Measurements from ENCODE around the gene FCER1G.

- no peak for TF ChIP-seq HOXA7 (CRISPR knock-in tag; IDR thresholded peaks at IDR 0.05; ENCODE audit: borderline replicate concordance)
- TF ChIP-seq, protein P1, sequence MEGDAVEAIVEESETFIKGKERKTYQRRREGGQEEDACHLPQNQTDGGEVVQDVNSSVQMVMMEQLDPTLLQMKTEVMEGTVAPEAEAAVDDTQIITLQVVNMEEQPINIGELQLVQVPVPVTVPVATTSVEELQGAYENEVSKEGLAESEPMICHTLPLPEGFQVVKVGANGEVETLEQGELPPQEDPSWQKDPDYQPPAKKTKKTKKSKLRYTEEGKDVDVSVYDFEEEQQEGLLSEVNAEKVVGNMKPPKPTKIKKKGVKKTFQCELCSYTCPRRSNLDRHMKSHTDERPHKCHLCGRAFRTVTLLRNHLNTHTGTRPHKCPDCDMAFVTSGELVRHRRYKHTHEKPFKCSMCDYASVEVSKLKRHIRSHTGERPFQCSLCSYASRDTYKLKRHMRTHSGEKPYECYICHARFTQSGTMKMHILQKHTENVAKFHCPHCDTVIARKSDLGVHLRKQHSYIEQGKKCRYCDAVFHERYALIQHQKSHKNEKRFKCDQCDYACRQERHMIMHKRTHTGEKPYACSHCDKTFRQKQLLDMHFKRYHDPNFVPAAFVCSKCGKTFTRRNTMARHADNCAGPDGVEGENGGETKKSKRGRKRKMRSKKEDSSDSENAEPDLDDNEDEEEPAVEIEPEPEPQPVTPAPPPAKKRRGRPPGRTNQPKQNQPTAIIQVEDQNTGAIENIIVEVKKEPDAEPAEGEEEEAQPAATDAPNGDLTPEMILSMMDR (tag by site-specific recombination; IDR thresholded peaks at IDR 0.05), result no peak
- no peak for TF ChIP-seq ZBTB11 (tag by site-specific recombination; conservative IDR thresholded peaks at IDR 0.05; ENCODE audit: low read depth)
- no peak for TF ChIP-seq ZNF76 (tag by site-specific recombination; IDR thresholded peaks at IDR 0.05; ENCODE audit: borderline replicate concordance, low read depth)
- no peak for TF ChIP-seq ZNF311 (tag by site-specific recombination; IDR thresholded peaks at IDR 0.05; ENCODE audit: borderline replicate concordance)
- no peak for TF ChIP-seq REPIN1 (tag by site-specific recombination; IDR thresholded peaks at IDR 0.05; ENCODE audit: low read depth)
- TF ChIP-seq YY1 (tag by site-specific recombination; IDR thresholded peaks at IDR 0.05), result no peak
- TF ChIP-seq, protein P2, sequence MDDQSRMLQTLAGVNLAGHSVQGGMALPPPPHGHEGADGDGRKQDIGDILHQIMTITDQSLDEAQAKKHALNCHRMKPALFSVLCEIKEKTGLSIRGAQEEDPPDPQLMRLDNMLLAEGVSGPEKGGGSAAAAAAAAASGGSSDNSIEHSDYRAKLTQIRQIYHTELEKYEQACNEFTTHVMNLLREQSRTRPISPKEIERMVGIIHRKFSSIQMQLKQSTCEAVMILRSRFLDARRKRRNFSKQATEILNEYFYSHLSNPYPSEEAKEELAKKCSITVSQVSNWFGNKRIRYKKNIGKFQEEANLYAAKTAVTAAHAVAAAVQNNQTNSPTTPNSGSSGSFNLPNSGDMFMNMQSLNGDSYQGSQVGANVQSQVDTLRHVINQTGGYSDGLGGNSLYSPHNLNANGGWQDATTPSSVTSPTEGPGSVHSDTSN (CRISPR knock-in tag; IDR thresholded peaks at IDR 0.05), result no peak
- TF ChIP-seq, protein P3, sequence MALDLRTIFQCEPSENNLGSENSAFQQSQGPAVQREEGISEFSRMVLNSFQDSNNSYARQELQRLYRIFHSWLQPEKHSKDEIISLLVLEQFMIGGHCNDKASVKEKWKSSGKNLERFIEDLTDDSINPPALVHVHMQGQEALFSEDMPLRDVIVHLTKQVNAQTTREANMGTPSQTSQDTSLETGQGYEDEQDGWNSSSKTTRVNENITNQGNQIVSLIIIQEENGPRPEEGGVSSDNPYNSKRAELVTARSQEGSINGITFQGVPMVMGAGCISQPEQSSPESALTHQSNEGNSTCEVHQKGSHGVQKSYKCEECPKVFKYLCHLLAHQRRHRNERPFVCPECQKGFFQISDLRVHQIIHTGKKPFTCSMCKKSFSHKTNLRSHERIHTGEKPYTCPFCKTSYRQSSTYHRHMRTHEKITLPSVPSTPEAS (tag by site-specific recombination; IDR thresholded peaks at IDR 0.05), result no peak
Measured at GRCh38 chr1:161228032-161228431, 12.9 kb downstream of the FCER1G start.
